Nephron progenitor cell (in vitro differentiated cells): ENCODE results near the gene FGD2.

Experiments used
- DNase-seq: peaks from one replicate; pipeline ENCODE4 v3.0.0; 2021
- H3K27ac Mint-ChIP-seq: 2 replicates; pipeline ENCODE4 v1.8.0; 2021; ENCODE audit warnings: mild to moderate bottlenecking, moderate library complexity, mixed read lengths
- H3K27me3 Mint-ChIP-seq: 2 replicates; pipeline ENCODE4 v1.8.0; 2021; ENCODE audit warnings: mild to moderate bottlenecking, low read depth, mixed read lengths; ENCODE audit not compliant: poor library complexity
- H3K36me3 Mint-ChIP-seq: 2 replicates; pipeline ENCODE4 v1.8.0; 2021; ENCODE audit warnings: low read depth, mixed read lengths
- H3K4me1 Mint-ChIP-seq: 2 replicates; pipeline ENCODE4 v1.8.0; 2021; ENCODE audit warnings: mixed read lengths
- H3K4me3 Mint-ChIP-seq: 2 replicates; pipeline ENCODE4 v1.8.0; 2021; ENCODE audit warnings: mild to moderate bottlenecking, moderate library complexity, mixed read lengths
- H3K9me3 Mint-ChIP-seq: 2 replicates; pipeline ENCODE4 v1.8.0; 2021; ENCODE audit warnings: mild to moderate bottlenecking, moderate library complexity, mixed read lengths
- TF ChIP-seq, protein P1 (sequence below): fragments of 200-600 bp; sonication (generic); IDR thresholded peaks from 2 replicates; pipeline ENCODE4 v1.5.0; 2021; ENCODE audit warnings: antibody characterized with exemption

FGD2 gene

DNA sequence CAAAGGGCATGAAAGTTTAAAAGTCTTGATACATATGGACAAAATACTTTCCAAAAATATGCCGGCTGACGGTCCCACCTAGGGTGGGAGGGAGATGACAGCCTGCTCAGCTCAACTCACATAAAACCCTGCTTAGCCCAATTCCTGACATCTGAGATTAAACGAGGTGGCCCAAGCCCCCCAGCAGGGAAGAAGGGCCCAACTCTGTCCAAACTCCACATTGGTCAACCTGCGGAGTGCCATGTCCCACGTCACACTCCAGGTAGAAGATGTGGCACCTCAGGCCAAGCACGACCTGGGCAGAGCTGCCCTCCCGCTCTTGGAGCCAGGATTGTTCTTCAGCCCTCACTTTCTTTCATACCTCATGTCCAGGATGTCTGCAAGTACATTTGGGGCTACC lies 48.2 kb downstream of the FGD2 start:
- peaks cover 4% of the 10 kb centered on the region for H3K27me3 Mint-ChIP-seq
- no peaks in the 10 kb centered on the region for H3K36me3 Mint-ChIP-seq
- no peak overlapping the region for H3K4me3 Mint-ChIP-seq
- H3K9me3 Mint-ChIP-seq = no peaks in the 10 kb centered on the region
- H3K4me1 Mint-ChIP-seq = peaks cover 36% of the 10 kb centered on the region
- TF ChIP-seq, protein P1, sequence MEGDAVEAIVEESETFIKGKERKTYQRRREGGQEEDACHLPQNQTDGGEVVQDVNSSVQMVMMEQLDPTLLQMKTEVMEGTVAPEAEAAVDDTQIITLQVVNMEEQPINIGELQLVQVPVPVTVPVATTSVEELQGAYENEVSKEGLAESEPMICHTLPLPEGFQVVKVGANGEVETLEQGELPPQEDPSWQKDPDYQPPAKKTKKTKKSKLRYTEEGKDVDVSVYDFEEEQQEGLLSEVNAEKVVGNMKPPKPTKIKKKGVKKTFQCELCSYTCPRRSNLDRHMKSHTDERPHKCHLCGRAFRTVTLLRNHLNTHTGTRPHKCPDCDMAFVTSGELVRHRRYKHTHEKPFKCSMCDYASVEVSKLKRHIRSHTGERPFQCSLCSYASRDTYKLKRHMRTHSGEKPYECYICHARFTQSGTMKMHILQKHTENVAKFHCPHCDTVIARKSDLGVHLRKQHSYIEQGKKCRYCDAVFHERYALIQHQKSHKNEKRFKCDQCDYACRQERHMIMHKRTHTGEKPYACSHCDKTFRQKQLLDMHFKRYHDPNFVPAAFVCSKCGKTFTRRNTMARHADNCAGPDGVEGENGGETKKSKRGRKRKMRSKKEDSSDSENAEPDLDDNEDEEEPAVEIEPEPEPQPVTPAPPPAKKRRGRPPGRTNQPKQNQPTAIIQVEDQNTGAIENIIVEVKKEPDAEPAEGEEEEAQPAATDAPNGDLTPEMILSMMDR = no peak
- H3K27ac Mint-ChIP-seq = no peak overlapping the region
- DNase-seq = no peak

- Mint-ChIP-seq H3K4me3 (no peak overlapping the region), H3K27me3 (peaks cover 4% of the 10 kb centered on the region)
Observed at GRCh38 chr6:37054171-37054570, 48.7 kb downstream of the FGD2 start.

DNA sequence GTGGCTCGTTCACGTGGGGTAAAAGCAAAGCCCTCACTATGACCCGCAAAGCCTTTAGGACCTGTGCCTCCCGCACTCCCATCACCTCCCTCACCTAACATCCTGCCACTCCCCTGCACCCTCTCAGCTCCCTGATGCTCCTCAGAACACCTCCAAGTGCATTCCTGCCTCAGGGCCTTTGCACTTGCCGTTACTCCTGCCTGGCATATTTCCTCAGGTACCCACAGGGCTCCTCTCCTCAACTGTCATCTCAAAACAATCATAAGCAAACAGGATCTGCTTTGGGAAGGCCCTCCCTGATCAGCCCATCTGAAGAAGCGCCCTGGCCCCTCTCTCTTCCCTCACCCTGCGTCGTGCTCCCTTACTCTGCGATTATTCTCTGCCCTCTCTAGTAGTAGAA lies 49.1 kb downstream of the FGD2 start:
- peaks cover 38% of the 10 kb centered on the region for H3K4me1 Mint-ChIP-seq
- no peaks in the 10 kb centered on the region for H3K9me3 Mint-ChIP-seq
- H3K27ac Mint-ChIP-seq = no peak overlapping the region
- no peak overlapping the region for H3K4me3 Mint-ChIP-seq
- H3K36me3 Mint-ChIP-seq = no peaks in the 10 kb centered on the region
- TF ChIP-seq, protein P1 = no peak
- DNase-seq = no peak
- peaks cover 4% of the 10 kb centered on the region for H3K27me3 Mint-ChIP-seq

More at GRCh38 chr6:37054171-37054570, 48.7 kb downstream of the FGD2 start:
- Mint-ChIP-seq H3K4me1 (peaks cover 36% of the 10 kb centered on the region), H3K27ac (no peak overlapping the region), H3K9me3 (no peaks in the 10 kb centered on the region), H3K36me3 (no peaks in the 10 kb centered on the region)
- TF ChIP-seq, protein P1 = no peak
- no peak for DNase-seq

GRCh38 chr6:37056112-37056403 lies 50.6 kb downstream of the FGD2 start:
- Mint-ChIP-seq H3K4me1 (peaks cover 41% of the 10 kb centered on the region), H3K9me3 (no peaks in the 10 kb centered on the region), H3K36me3 (no peaks in the 10 kb centered on the region), H3K27me3 (peaks cover 4% of the 10 kb centered on the region), H3K27ac (no peak overlapping the region), H3K4me3 (no peak overlapping the region)
- no peak for DNase-seq
- TF ChIP-seq, protein P1 = no peak

- DNase-seq = no peak
- TF ChIP-seq, protein P1 = no peak
- Mint-ChIP-seq H3K4me1 (peaks cover 41% of the 10 kb centered on the region), H3K36me3 (no peaks in the 10 kb centered on the region), H3K27me3 (peaks cover 3% of the 10 kb centered on the region), H3K27ac (no peak overlapping the region), H3K4me3 (no peak overlapping the region), H3K9me3 (no peaks in the 10 kb centered on the region)
Observed at GRCh38 chr6:37056439-37057127, 51.1 kb downstream of the FGD2 start.

DNA sequence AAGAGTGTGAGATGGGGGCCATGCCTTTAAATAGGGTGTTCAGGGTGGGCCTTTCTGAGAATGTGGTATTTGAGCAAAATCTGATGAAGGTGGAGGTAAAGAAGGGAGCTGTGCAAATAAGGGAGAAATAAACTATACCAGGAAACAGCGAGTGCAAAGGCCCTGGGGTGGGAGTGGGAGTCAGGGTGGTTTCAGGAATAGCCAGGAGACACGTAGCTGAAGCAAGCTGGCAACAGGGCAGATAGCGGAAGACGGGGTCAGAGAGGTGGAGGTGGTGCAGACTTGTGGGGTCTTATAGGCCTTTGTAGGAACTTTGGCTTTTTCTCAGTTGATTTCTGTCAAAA lies 51.6 kb downstream of the FGD2 start:
- DNase-seq = no peak
- Mint-ChIP-seq H3K4me1 (peaks cover 41% of the 10 kb centered on the region), H3K36me3 (no peaks in the 10 kb centered on the region), H3K27me3 (no peaks in the 10 kb centered on the region), H3K4me3 (no peak overlapping the region), H3K27ac (no peak overlapping the region), H3K9me3 (no peaks in the 10 kb centered on the region)
- TF ChIP-seq, protein P1 = no peak
